OCI-LY7 (cell line): Measurements from ENCODE around the gene PIGW. TPM values are rescaled to one million over a fixed set of nuclear protein-coding genes. Genes with fewer than 3 reads are reported as not detected.
"Not testable (repeated sequence)": the region's sequence is repeated elsewhere in the genome, so short reads cannot be mapped to it uniquely, and the experiment has no call there.

ENCODE experiments used
- BruUV-seq: library from RNA; stranded (reverse); fragments of 400-500 nt; replicated peaks from 2 replicates; lab custom pipeline; 2021; lab: Mats Ljungman, UMichigan
- CTCF ChIA-PET: fragments of 300-600 bp; sonication (Branson Sonifier 250); formaldehyde crosslinking; loops from one replicate; lab custom pipeline; 2022; ENCODE audit warnings: antibody characterized with exemption; ENCODE audit not compliant: unreplicated experiment; lab: Charles Lee
- POLR2A ChIA-PET: fragments of 300-600 bp; sonication (Branson Sonifier 250); formaldehyde crosslinking; loops from one replicate; lab custom pipeline; 2022; ENCODE audit warnings: antibody characterized with exemption; lab: Charles Lee
- DNase-seq: peaks from one replicate; pipeline ENCODE4 v3.0.0-alpha.2; 2015; ENCODE audit warnings: low spot score
- H2AFZ ChIP-seq: fragments of 200-600 bp; sonication (generic), shearing (Covaris generic); 2 replicates; pipeline ENCODE4 v1.6.1; 2014; ENCODE audit warnings: mild to moderate bottlenecking, antibody characterized with exemption, low read length, moderate library complexity
- H3K27ac ChIP-seq: fragments of 200-600 bp; sonication (generic); 2 replicates; pipeline ENCODE4 v1.5.1; 2014; ENCODE audit warnings: mixed run types, low read depth, mild to moderate bottlenecking, moderate library complexity, low read length, inconsistent platforms; ENCODE audit not compliant: poor library complexity, severe bottlenecking
- H3K36me3 ChIP-seq: fragments of 200-600 bp; sonication (generic); 2 replicates; pipeline ENCODE4 v1.6.1; 2014; ENCODE audit warnings: mild to moderate bottlenecking, antibody characterized with exemption, low read length, moderate library complexity, mixed read lengths; ENCODE audit not compliant: insufficient read depth
- H3K4me1 ChIP-seq: fragments of 200-600 bp; sonication (generic); 2 replicates; pipeline ENCODE4 v1.5.1; 2014; ENCODE audit warnings: mild to moderate bottlenecking, low read length; ENCODE audit not compliant: insufficient read depth, poor library complexity, severe bottlenecking
- H3K4me2 ChIP-seq: fragments of 200-600 bp; sonication (generic); 2 replicates; pipeline ENCODE4 v1.6.1; 2014; ENCODE audit warnings: mild to moderate bottlenecking, low read length
- H3K4me3 ChIP-seq: fragments of 200-600 bp; sonication (generic); 2 replicates; pipeline ENCODE4 v1.5.1; 2014; ENCODE audit warnings: mild to moderate bottlenecking, low read depth, low read length; ENCODE audit not compliant: poor library complexity, severe bottlenecking
- H3K79me2 ChIP-seq: fragments of 200-600 bp; sonication (generic); 2 replicates; pipeline ENCODE4 v1.6.1; 2016; ENCODE audit warnings: low read depth, mild to moderate bottlenecking, low read length, moderate library complexity, mixed read lengths; ENCODE audit not compliant: insufficient read depth
- H3K9me2 ChIP-seq: fragments of 200-600 bp; sonication (generic); 2 replicates; pipeline ENCODE4 v1.6.1; 2016; ENCODE audit warnings: mild to moderate bottlenecking, low read length, mixed read lengths; ENCODE audit not compliant: insufficient read depth
- H3K9me3 ChIP-seq: fragments of 200-600 bp; sonication (generic); 2 replicates; pipeline ENCODE4 v1.6.1; 2014; ENCODE audit warnings: mild to moderate bottlenecking, mixed run types, low read length, mixed read lengths
- H4K20me1 ChIP-seq: fragments of 200-600 bp; sonication (generic); 2 replicates; pipeline ENCODE4 v1.6.1; 2014; ENCODE audit warnings: mild to moderate bottlenecking, antibody characterized with exemption, low read length, moderate library complexity, mixed read lengths; ENCODE audit not compliant: insufficient read depth
- EZH2phosphoT487 ChIP-seq: fragments of 200-600 bp; sonication (generic); IDR thresholded peaks from 2 replicates; pipeline ENCODE4 v1.6.1; 2018; ENCODE audit warnings: low read depth, borderline replicate concordance, mild to moderate bottlenecking, mixed run types, antibody characterized with exemption, low read length, moderate library complexity, mixed read lengths
- intact Hi-C: fragments of 100-400 bp; cut with micrococcal nuclease; formaldehyde crosslinking; loops from one replicate; pipeline ENCODE4 v1.10.0; 2022; ENCODE audit not compliant: unreplicated experiment
- total RNA-seq, 2 experiments: library from RNA; depleted of rRNA in 1 of 2; stranded (reverse); fragments of >200 nt in 1 of 2; shearing (Covaris generic) in 1 of 2; gene quantifications; 2 replicates each; pipeline ENCODE4 v1.2.3, GENCODE V29; 2014 to 2022
- TF ChIP-seq, protein P1 (sequence below): fragments of 200-600 bp; sonication (generic); conservative IDR thresholded peaks from 2 replicates; pipeline ENCODE4 v1.5.1; 2014; ENCODE audit warnings: mild to moderate bottlenecking, antibody characterized with exemption, low read length, moderate library complexity, mixed read lengths

PIGW gene
- total RNA-seq, 2 experiments from 2014 or later: 5.6 to 17.3 TPM

DNA sequence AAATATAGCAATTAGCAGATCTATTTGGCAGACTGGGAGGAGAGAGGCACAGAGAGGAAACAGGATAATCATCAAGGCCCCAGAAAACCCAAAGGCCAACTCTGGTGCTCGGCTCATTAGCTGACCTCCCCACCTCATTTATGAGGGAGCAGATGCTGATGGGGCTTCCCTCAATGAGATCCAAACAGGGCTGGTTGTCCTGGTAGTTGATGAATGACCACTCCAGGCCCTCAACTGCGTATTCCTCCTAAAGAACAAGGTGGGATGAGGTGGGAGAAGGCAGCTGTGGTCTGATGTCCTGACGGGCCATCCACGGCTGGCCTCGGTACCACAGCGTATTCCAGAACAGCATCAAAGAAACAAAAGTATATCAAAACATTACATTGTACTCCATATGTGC, 27.5 kb upstream of the PIGW start:
- ChIA-PET POLR2A (no interaction called here), CTCF (no interaction called here)
- no peaks in the 10 kb centered on the region for H3K9me2 ChIP-seq
- no peaks in the 10 kb centered on the region for H4K20me1 ChIP-seq
- intact Hi-C loops: no loop called here
- BruUV-seq: no TSS peak
- no peak for DNase-seq
- H3K4me2 ChIP-seq: no peak overlapping the region
- no peak overlapping the region for H2AFZ ChIP-seq
- H3K4me3 ChIP-seq: no peak overlapping the region
- H3K27ac ChIP-seq: no peak overlapping the region
- TF ChIP-seq, protein P1, sequence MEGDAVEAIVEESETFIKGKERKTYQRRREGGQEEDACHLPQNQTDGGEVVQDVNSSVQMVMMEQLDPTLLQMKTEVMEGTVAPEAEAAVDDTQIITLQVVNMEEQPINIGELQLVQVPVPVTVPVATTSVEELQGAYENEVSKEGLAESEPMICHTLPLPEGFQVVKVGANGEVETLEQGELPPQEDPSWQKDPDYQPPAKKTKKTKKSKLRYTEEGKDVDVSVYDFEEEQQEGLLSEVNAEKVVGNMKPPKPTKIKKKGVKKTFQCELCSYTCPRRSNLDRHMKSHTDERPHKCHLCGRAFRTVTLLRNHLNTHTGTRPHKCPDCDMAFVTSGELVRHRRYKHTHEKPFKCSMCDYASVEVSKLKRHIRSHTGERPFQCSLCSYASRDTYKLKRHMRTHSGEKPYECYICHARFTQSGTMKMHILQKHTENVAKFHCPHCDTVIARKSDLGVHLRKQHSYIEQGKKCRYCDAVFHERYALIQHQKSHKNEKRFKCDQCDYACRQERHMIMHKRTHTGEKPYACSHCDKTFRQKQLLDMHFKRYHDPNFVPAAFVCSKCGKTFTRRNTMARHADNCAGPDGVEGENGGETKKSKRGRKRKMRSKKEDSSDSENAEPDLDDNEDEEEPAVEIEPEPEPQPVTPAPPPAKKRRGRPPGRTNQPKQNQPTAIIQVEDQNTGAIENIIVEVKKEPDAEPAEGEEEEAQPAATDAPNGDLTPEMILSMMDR: no peak
- TF ChIP-seq EZH2phosphoT487: no peak
- no peaks in the 10 kb centered on the region for H3K9me3 ChIP-seq
- H3K4me1 ChIP-seq: no peaks in the 10 kb centered on the region
- H3K36me3 ChIP-seq: peaks cover 93% of the 10 kb centered on the region
- no peaks in the 10 kb centered on the region for H3K79me2 ChIP-seq

DNA sequence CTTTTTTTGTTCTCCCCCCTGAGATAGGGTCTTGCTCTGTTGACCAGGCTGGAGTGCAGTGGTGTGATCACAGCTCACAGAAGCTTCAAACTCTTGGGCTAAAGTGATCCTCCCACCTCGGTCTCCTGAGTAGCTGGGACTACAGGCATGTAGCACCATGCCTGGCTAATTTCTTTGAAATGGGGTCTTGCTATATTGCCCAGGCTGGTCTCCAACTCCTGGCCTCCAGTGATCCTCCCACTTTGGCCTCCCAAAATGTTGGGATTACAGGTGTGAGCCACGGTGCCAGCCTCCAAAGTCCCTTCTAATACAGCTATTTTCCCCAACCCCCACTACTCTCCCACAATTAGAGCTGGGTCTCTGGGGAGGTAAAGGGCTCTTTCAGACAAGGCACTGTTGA, 26.3 kb upstream of the PIGW start:
- POLR2A ChIA-PET: not testable (repeated sequence)
- peaks cover 93% of the 10 kb centered on the region for H3K36me3 ChIP-seq

DNA sequence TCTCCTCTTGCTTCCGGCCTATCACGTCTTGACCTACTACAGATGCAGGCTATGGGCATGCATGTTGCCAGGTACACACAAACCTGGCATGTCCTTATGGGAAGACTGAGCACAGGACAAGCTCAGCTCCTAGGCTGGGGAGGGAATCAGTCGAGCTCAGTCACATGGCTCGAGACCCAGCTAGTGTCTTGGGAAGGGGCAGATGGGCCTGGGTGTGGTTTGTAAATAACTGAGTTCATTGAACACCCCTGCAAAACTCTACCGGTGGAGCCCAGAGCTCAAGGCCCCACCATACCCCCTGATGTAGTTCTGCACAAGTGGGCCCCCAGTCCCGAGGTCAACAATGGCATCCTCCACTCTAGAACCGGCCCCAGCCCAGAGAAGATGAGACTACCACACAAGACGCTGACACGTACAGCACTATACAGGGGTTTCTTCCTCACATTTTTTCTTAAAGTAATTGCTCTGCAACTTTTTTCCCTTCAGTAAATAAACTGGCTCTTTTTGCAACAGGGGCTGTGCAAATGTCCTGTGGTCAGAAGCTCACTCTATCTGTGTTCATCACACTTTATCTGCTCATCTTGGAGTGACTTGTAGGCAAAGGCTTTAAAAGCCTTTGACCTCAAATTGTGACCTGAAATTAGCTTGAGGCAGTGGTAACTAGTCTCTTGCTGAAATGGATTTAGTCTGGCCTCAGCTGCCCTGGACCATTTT, 25.4 kb upstream of the PIGW start:
- intact Hi-C loops: no loop called here
- no peak overlapping the region for H3K4me3 ChIP-seq
- no peak overlapping the region for H3K4me2 ChIP-seq
- H3K4me1 ChIP-seq: no peaks in the 10 kb centered on the region
- CTCF ChIA-PET: no interaction called here
- DNase-seq: no peak
- TF ChIP-seq, protein P1: no peak
- TF ChIP-seq EZH2phosphoT487: no peak
- H3K27ac ChIP-seq: no peak overlapping the region
- no TSS peak for BruUV-seq
- H3K9me2 ChIP-seq: no peaks in the 10 kb centered on the region
- no peak overlapping the region for H2AFZ ChIP-seq
- H3K9me3 ChIP-seq: no peaks in the 10 kb centered on the region
- no peaks in the 10 kb centered on the region for H4K20me1 ChIP-seq
- H3K79me2 ChIP-seq: no peaks in the 10 kb centered on the region
- POLR2A ChIA-PET: interaction anchor here (0.6 kb wide), 1 partner anchor 21 kb away, joined by 4 read pairs; no protein-coding TSS in a partner anchor
- H3K36me3 ChIP-seq: peaks cover 93% of the 10 kb centered on the region

More for the DNA sequence above, 26.3 kb upstream of the PIGW start:
- H3K79me2 ChIP-seq, H3K9me2 ChIP-seq, H3K4me3 ChIP-seq, H3K9me3 ChIP-seq, H3K4me2 ChIP-seq, H3K27ac ChIP-seq, DNase-seq, H2AFZ ChIP-seq, H3K4me1 ChIP-seq, intact Hi-C loops, H4K20me1 ChIP-seq, BruUV-seq, CTCF ChIA-PET: not testable (repeated sequence)
